Vagina (tissue), 2 donors: Measurements from ENCODE around the gene NEDD8.

Experiments used
- CTCF ChIP-seq, 3 experiments: fragments of 450-650 bp in 2 of 3; fragments of 200-600 bp in 1 of 3; sonication (generic) in 1 of 3; IDR thresholded peaks; one replicate each; pipeline ENCODE4 v1.5.1; 2017 to 2019; ENCODE audit warnings: antibody characterized with exemption in 3 of 3, mild to moderate bottlenecking in 2 of 3, moderate library complexity in 2 of 3
- POLR2A ChIP-seq, 2 donors: fragments of 450-650 bp; IDR thresholded peaks; one replicate each; pipeline ENCODE4 v1.6.1; 2017; ENCODE audit warnings: antibody characterized with exemption in 2 of 2, mild to moderate bottlenecking in 2 of 2, moderate library complexity in 2 of 2
- POLR2AphosphoS5 ChIP-seq, 2 donors: sonication (generic); formaldehyde crosslinking; IDR thresholded peaks; one replicate each; pipeline ENCODE4 v1.9.0; 2017; ENCODE audit warnings: antibody characterized with exemption in 2 of 2, mild to moderate bottlenecking in 2 of 2, low read depth in 1 of 2; ENCODE audit not compliant: insufficient read depth in 1 of 2

- no peak for TF ChIP-seq POLR2A (IDR thresholded peaks at IDR 0.05)
- TF ChIP-seq CTCF (IDR thresholded peaks at IDR 0.05) = no peak
- no peak for TF ChIP-seq POLR2AphosphoS5 (IDR thresholded peaks at IDR 0.05; ENCODE audit: insufficient read depth in 1 of 2, low read depth in 1 of 2)
Observed at GRCh38 chr14:24259282-24260025, 27.3 kb upstream of the NEDD8 start.
